ENCODE data around the gene NT5DC2. TPM values are rescaled to one million over a fixed set of nuclear protein-coding genes. Genes with fewer than 3 reads are reported as not detected.

Gene NT5DC2
- total RNA-seq, 2 donors from 2014 or later = 47.6 to 83.4 TPM

DNA sequence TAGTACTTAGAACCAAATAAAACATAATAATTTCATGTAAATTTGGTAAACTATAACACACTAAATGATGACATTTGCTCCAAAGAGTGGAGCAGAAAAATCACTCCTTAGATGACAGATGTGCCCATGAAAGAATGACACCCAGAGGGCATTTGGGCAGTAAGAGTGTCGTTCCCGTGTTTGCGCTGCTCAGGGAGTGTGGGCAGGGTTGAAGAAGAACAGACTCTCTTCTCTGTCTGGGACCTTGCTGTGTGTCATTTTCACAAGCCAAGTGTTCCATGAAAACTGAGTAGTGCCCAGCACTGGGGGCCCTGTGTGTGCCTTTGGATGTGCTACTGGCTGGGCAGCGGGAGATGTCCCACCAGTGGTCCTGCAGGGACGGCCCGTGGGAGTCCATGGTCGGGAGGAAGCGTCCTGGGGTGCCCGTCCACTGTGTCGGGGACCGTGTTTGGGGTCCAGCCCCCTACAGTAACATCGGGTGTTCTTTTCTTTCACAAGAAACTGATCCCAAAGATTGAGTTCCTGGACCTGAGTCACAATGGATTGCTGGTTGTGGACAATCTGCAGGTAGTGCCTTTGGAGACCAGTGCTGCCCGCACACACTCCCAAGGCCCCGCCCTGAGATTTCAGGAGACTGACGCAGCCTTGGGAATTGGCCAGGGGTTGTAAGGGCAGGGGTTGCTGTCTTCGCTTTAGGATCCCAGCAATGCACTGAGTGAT is 56.4 kb downstream of the NT5DC2 start:
- Histone ChIP-seq H3K27me3 (replicated peaks; ENCODE audit: insufficient read depth) (no peaks in the 10 kb centered on the region), H3K36me3 (peaks cover 89% of the 10 kb centered on the region), H3K9me3 (no peaks in the 10 kb centered on the region), H3K27ac (no peak overlapping the region), H3K4me3 (no peak overlapping the region), H3K4me1 (ENCODE audit: control insufficient read depth in 1 of 2, low read depth in 2 of 2) (no peaks in the 10 kb centered on the region)
- DNase-seq (ENCODE audit: low spot score) (no peak), ATAC-seq (ENCODE audit: insufficient number of reproducible peaks, low FRiP score, low read depth) (no peak)
- TF ChIP-seq CTCF (IDR thresholded peaks at IDR 0.05) = no peak

Other genes with a start within 250 kb of the NT5DC2 start
- gene GLYCTK, start 246.0 kb downstream of the NT5DC2 start, total RNA-seq = 10 to 100 TPM; 14.1 to 14.2 TPM
- gene DNAH1, start 217.5 kb downstream of the NT5DC2 start, total RNA-seq = 10 to 100 TPM; 14.6 to 21.0 TPM
- 10 to 100 TPM; 55.1 to 67.2 TPM for gene BAP1, start 123.8 kb downstream of the NT5DC2 start, total RNA-seq
- 1 to 10 TPM; 5.9 to 7.6 TPM for gene PHF7, start 123.2 kb downstream of the NT5DC2 start, total RNA-seq
- gene SEMA3G, start 88.8 kb downstream of the NT5DC2 start, total RNA-seq = 10 to 100 TPM; 16.8 to 18.1 TPM
- 1 to 10 TPM; 1.5 to 3.0 TPM for gene TNNC1, start 79.8 kb downstream of the NT5DC2 start, total RNA-seq
- 100 to 1,000 TPM in 1 of 2 donors, 10 to 100 TPM in 1; 95.9 to 124 TPM for gene NISCH, start 78.3 kb downstream of the NT5DC2 start, total RNA-seq
- gene STAB1, start 38.5 kb downstream of the NT5DC2 start, total RNA-seq = 100 to 1,000 TPM; 249 to 837 TPM
- gene UQCC5, start 2.7 kb upstream of the NT5DC2 start, total RNA-seq = 1 to 10 TPM in 1 of 2 donors, under 1 TPM in 1; 0.95 to 8.7 TPM
- gene PBRM1, start 152.1 kb upstream of the NT5DC2 start, total RNA-seq = 10 to 100 TPM; 84.5 to 87.2 TPM
- gene GNL3, start 152.2 kb upstream of the NT5DC2 start, total RNA-seq = 100 to 1,000 TPM in 1 of 2 donors, 10 to 100 TPM in 1; 38.2 to 136 TPM
- gene GLT8D1, start 171.9 kb upstream of the NT5DC2 start, total RNA-seq = 10 to 100 TPM; 54.4 to 64.6 TPM
- gene SPCS1, start 172.2 kb upstream of the NT5DC2 start, total RNA-seq = 100 to 1,000 TPM in 1 of 2 donors, 10 to 100 TPM in 1; 99.9 to 133 TPM
- gene NEK4, start 237.1 kb upstream of the NT5DC2 start, total RNA-seq = 10 to 100 TPM; 17.5 to 24.4 TPM
- gene ITIH1, start 243.7 kb upstream of the NT5DC2 start, total RNA-seq = not detected

Data from thoracic aorta (tissue), 2 donors.